Kasumi-1 (cell line): ENCODE measurements around the gene LRRC61.
"Not testable (repeated sequence)": the region's sequence is repeated elsewhere in the genome, so short reads cannot be mapped to it uniquely, and the experiment has no call there.

Source experiments
- DNase-seq, 2 experiments: peaks; one replicate each; lab custom pipeline; 2025; lab: John Stamatoyannopoulos, UW

The LRRC61 gene

DNA sequence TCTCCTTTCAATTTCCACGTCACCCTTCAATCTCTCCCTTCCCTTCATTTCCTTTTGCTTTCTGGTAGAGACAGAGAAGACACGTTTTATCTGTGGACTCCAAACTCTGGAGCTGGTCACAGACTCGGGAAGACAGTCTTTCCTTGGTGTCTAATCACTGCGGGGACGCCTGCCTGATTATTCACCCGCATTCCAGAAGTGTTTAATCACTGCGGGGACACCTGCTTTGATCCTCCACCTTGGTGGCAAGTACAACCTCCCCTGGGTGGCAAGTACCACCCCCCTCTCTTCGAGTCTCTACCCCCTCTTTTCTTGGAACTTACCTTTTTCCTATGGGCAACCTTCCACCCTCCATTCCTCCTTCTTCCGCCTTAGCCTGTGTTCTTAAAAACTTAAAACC is 15.3 kb upstream of the LRRC61 start:
- no peak for DNase-seq

DNA sequence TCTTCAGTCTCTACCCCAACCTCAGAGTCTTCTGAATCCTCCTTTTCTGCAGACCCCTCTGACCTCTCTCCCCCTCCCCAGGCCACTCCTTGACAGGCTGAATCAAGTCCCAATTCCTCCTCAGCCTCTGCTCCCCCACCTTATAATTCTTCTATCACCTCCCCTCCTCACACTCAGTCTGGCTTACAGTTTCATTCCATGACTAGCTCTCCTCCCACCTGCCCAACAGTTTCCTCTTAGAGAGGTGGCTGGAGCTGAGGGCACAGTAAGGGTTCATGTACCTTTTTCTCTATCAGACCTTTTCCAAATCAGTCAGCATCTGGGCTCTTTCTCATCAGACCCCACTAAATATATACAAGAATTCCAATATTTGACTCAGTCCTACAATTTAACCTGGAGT is 14.6 kb upstream of the LRRC61 start:
- no peak for DNase-seq

DNA sequence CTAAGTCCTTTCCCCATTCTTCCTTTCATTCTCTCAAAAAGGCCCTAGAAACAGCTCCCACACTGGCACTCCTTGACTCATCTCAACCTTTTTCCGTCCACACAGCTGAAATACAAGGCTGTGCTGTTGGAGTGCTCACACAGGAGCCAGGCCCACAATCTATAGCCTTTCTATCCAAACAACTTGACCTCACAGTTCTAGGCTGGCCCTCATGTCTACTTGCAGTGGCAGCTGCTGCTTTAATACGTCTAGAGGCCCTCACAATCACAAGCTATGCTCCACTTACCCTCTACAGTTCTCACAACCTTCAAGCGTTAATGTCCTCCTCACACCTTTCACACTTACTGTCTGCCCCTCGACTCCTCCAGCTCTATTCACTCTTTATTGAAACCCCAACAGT is 12.0 kb upstream of the LRRC61 start:
- DNase-seq, result no peak

DNA sequence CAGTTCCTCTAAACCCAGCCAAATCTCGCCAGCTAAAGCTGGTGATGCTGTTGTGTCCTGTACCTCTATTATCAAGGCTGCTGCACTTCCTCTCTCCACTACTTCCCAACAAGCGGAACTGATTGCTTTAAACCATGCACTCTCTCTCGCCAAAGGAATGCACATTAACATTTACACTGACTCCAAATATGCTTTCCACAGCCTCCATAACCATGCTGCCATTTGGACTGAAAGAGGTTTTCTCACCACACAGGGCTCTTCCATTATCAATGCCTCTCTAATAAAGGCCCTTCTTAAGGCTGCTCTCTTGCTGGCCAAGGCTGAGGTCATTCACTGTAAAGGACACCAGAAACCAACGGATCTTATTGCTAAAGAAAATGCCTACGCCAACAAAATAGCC is 11.4 kb upstream of the LRRC61 start:
- DNase-seq, result no peak

DNA sequence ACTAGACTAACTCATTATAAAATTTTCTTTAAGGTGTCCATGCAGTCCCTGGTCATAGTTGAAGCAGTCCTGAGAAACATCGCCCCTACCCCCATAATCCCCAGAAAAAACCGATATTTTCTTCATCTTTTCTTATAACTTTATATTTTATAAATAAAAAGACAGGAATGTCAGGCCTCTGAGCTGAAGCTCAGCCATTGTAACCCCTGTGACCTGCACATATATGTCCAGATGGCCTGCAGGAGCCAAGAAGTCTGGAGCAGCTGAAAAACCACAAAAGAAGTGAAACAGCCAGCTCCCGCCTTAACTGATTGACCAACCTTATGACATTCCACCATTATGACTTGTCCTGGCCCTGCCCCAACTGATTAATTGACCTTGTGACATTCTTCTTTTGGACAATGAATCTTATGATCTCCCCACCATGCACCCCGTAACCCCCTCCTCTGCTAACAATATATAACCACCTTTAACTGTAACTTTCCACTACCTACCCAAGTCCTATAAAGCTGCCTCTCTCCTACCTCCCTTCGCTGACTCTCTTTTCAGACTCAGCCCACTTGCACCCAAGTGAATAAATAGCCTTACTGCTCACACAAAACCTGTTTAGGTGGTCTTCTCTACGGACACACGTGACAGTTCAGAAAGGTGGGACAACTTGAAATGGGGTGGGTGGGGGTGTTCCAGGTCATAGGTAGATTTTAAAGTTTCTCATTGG is 10.3 kb upstream of the LRRC61 start:
- not testable (repeated sequence) for DNase-seq

DNA sequence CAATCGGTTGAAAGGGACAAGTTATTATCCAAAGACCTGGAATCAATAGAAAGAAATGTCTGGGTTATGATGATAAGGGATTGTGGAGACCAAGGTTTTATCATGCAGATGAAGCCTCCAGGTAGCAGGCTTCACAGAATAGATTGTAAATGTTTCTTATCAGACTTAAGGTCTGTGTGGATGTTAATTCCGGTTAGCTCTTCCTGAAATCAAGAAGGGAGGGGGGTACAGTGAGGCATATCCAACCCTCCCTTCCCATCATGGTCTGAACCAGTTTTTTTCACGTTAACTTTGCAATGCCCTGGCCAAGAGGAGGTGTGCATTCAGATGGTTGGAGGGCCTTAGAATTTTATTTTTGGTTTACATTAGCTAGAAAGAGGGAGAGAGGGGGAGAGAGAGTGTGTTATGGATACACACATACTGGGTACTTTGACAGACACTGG is 9.8 kb upstream of the LRRC61 start:
- DNase-seq, result no peak

DNA sequence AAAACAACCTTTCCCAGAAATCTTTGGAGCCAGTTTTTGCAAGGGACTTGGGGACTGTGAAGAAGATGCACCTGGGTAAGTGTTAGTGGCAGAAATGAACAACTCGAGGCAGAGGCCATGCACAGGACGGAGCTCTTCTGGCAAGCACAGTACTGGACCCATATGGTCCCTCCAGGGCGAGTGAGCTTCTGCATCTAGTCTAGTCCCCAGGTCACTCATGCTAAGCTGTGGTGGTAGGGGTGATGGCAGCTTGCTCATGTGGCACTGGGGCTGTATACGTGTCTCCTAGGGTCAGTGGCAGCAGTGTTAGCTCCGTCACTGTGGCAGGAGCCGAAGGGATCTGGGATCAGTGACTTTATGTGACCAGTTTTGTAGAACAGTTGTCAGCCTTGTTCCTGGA is 9.3 kb upstream of the LRRC61 start:
- DNase-seq, result no peak

DNA sequence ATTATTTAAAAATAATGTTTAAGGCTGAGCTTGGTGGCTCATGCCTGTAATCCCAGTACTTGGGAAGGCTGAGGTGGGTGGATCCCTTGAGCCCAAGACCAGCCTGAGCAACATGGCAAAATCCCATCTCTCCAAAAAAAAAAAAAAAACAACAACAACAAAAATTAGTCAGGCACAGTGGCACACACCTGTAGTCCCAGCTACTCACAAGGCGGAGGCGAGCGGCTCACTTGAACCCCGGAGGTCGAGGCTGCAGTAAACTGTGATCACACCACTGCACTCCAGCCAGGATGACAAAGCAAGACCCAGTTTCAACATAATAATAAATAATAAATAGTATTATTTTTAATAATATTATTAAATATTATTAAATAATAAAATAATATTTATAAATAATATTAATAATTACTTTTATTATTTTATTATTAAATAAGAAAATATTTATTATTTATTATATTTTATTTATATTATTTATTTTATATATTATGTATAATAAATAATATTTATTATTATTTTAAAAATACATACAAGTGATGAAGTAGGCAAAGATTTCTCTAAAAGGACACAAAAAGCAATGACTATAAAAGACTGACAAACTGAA is 8.4 kb upstream of the LRRC61 start:
- DNase-seq, result no peak

DNA sequence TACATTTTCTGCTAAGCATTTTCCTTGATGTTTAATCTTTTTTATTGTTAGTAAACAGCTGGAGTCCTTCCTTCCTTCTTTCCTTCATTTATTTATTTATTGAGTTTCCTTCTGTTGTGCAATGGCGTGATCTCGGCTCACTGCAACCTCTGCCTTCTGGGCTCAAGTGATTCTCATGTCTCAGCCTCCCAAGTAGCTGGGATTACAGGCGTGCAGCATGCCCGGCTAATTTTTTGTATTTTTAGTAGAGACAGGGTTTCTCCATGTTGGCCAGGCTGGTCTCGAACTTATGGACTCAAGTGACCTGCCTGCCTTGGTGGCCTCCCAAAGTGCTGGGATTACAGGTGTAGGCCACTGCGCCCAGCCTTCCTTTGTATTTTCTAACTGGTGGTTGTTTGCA is 6.2 kb upstream of the LRRC61 start:
- DNase-seq, result not testable (repeated sequence)

DNA sequence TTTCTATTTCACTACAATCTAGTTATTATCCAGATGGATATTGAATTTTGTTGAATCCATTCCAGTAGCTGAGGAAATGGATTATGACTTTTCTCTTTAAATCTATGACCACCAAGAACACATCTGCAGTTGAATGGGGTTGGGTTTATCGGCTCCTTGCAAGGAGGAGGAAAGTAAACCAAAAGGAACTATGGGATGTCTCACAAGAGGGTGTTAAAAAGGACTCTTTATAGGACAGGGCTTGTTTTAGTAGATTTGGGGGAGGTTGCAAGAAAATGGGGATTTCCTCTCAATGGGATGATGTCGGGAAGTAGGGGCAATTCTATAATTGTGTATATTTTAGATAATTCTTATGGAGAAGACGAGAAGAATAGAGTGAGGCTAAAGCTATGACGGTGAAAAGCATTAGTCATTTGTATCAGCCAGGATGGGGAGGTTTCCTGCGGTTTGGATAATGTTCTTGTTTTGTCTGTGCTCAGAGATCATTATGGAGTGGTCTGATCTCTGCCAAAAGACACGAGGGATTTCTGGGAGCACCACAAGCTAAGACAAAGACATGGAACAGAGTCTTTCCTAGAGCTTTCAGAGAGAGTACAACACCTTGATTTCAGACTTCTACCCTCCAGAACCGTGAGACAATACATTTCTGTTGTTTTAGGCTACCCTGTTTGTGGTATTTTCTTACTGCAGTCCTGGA is 5.3 kb upstream of the LRRC61 start:
- DNase-seq, result peak; percentile 15 to 28

DNA sequence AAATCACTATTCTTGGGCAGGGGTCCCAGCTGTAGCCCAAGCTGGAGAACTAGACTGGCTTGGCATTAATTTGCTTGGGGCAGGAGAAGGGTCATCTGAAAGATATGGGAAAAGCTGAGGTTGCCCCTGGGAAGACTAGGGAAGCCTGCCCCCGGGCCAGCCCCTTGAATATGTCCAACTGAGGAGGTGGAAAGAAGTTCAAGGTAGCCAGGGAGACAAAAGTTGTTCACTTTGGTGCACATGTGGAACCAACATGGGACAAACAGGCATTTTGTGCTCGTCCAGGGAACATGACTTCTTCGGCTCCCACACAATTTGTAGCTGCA is 1.4 kb upstream of the LRRC61 start:
- DNase-seq, result no peak

DNA sequence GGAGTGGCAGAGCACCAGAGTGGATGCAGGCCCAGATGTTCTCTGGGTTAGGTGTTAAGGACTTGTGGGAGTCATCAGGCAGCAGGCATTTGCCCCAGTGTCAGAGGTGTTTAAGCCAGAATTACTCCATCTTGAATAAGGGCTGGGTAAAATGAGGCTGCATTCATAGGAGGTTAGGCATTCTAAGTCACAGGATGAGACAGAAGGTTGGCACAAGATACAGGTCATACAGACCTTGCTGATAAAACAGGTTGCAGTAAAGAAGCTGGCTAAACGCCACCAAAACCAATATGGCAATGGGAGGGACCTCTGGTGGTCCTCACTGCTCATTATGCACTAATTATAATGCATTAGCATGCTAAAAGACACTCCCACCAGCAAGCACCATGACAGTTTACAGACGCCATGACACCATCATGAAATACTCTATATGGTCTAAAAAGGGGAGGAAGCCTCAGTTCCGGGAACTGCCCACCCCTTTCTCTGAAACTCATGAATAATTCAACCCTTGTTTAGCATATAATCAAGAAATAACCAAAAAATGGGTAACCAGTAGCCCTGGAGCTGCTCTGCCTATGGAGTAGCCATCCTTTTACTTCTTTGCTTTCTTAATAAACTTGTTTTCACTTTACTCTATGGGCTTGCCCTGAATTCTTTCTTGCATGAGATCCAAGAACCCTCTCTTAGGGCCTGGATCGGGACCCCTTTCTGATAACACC is 882 bp upstream of the LRRC61 start:
- no peak for DNase-seq

DNA sequence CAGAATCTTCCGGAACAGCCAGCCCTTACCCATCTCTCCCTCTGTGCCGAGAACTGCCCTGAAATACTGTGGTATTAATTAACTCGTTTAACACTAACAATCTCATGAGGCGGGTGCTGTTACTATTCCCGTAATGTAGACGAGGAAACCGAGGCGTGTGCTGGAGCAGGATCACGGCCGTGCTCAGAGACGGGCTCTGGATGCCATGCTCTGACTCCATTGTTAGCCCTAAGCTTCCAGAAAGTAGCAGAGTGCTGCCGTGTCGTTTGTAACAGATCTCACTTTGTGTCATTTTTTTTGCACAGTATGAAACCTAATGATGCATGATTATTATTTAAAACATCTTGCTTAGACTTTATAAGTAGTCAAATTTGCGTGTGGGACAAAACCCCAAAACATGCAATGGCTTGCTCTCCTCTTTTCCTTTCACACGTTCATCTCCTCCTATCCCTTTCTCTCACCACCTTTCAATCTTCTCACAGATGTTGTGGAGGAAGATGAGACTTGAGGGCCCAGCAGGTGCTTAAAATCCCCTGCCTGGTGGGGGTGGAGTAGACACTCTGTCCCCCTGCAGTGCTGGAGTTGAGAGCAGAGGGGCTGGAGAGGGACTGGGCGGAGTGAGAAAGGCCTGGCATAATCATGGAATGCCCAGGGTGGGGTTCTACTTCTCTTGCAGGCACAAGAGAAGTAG is 672 bp downstream of the LRRC61 start:
- DNase-seq, result peak in 1 of 2 experiments; percentile 6

DNA sequence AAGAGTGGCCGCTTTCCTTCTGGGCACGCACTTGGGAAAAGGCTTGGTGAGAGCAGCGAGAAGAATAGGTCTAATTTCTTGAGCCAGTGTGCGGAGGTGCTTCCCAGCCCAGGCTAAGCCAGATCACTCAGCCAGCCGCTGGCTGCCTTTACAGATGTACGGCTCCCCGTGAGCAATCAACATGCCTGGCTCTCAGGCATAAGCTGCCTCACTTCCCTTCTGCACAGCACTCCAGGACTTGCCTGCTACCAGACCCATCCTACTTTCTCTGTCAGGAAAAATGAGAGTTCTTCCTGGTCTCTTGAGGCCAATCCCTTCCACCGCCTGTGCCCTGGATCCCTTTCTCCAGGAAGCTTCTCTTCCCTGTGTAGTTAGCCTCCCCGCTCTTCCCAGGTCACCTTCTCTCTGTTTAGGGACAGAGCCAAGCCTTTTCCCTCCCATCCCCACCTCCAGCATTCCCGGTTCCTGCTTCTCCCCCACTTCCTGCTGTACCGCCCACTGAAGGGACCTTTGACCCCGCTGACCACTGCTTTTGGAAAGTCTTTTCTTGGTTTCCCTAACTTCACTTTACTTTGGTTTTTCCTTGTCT is 1.3 kb downstream of the LRRC61 start:
- DNase-seq, result peak in 1 of 2 experiments; percentile 8

DNA sequence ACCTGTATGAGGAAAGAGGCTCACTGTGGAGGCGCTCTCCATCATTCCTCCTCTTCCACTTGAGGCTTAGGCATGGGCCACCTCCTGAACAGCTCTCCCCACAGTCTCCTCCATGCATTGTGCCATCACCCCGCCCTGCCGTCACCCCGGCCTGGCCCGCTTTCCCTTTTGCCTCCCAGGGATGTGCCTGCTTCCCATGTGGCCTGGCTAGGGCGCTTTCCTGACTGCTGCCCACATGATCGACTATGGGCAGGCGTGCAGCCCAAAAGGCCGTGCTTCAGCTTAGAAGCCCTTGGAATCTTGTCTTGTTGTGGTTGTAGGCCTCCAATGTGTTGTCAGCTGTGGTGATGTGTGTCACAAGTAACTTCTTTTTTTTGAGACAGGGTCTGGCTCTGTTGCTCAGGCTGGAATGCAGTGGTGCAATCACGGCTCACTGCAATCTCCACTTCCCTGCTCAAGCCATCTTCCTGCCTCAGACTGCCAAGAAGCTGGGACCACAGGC is 2.0 kb downstream of the LRRC61 start:
- peak; percentile 47 to 48 for DNase-seq

DNA sequence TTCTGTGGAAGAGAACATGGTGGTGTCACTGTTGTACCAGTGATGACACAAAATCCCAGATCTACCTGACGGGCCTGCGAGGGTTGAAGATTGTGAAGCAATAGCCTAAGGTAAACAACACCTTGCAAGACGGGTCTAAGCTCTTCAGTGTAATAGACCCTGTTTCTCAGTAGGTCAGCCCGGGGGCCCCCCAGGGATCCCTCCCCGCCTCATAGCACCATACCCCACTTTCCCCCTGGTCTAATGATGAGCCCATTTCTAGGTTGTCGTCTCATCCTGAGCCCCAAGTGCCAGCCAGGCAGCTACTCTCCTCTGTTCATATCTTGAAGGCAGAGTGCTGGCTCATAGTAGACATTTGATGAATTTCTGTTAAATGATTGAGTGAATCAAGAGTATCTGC is 2.7 kb downstream of the LRRC61 start:
- no peak for DNase-seq

DNA sequence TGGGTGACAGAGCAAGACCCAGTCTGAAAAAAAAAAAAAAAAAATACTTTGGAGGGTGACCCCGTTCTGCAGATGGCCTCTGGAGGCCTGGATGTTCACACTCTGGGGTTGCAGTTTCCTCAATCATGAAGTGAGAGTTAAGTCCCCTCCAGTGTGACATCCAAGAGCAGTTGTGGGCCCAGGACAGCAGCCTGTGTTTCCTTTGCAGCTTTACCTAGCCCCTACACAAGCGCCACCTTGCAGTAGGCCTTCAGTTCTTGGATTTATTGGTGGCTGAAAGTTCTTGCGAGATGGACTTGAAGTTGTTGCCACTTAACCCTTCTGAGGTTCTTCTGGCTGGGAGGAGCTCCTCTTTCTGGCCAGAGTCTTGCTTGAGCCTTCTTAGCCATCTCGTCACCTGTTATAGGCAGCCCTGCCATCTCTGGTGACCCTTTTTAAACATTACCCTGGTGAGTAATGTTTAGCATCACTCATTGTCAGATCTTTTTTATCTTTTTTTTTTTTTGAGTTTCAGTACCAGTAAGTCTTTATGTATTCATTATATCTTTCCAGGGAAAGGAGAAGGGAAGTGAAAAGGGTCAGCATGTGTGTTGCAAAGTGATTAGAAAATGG is 3.6 kb downstream of the LRRC61 start:
- DNase-seq, result no peak

DNA sequence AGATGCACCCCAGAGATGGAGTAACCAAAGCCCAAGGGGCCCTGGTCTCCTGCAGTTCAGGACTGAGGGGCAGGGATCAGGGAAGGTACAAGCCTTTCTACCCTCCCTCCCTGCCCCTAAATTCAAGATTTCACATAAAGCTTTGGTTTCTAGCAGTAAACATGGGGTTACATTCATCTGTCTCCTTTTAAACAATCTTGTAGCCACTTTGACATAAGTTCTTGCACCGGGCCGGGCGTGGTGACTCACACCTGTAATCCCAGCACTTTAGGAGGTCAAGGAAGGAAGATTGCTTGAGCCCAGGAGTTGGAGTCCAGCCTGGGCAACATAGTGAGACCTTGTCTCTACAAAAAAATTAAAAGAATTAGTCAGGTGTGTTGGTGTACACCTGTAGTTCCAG is 4.2 kb downstream of the LRRC61 start:
- no peak for DNase-seq

DNA sequence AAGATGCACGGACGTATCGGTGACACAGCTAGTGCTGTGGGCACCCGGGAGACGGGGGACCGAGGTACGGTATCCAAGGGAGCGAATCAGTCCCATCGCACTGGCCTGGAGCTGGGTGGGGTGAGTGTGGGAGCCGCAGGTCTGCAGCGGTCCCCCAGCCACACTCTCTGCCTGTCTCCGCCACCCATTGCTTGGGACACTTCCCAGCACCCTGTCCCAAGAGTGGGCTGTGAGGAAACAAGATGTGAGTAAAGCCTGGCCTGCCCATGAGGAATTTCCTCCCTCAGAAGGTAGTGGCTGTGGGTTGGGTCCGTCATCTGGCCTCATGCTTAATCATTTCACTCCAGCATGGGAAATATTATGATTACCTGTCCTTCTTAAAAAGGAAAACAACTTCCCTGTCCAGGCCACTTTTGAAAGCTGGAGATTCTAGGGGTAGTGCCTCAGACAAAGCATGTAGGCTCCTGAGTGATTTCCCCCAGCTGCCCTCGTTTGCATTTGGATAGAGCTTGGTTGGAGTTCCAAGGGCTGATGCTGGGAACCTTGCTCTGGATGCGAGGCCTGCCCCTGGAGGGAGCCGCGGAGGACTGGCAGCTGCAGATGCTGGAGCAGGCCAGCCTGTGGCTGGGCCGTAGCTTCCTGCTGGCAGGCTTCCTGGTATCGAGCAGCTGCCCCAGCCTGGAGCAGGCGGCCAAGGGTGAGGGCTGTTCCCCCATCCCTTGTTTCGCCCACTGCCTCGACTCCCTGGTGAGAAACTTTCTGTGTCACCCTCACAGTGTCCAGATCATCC is 6.4 kb downstream of the LRRC61 start:
- no peak for DNase-seq

DNA sequence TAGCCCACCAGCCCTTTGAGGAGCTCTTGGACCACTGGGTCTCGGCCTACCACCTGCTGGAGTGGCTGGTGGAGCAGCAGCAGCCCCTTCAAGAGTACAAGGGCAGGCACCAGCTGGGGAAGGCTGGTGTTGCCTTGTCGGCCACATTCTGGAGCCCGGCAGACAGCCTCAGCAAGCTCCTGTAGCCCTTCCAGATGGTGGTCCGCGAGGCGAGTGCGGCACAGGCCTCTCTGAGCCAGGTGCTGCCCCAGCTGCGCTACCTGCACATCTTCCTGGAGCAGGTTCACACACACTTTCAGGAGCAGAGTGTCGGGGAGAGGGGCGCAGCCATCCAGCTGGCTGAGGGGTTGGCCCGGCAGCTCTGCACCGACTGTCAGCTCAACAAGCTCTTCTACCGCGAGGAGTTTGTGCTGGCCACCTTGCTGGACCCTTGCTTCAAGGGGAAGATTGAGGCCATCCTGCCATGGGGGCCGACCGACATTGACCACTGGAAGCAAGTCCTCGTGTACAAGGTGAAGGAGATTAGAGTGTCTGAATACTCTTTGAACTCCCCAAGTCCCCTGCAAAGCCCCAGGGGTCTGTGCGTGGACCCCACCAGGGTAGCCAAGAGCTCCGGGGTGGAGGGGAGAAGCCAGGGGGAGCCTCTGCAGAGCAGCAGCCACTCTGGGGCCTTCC is 7.2 kb downstream of the LRRC61 start:
- no peak for DNase-seq
